MM.1S (cell line): Measurements from ENCODE around the gene GPATCH2.

Source experiments
- EZH2 ChIP-seq: fragments of 300-600 bp; sonication (generic); optimal IDR thresholded peaks from 2 replicates; pipeline ENCODE3; 2017; ENCODE audit warnings: low read depth, mild to moderate bottlenecking, antibody characterized with exemption, low read length, mixed read lengths
- EZH2phosphoT487 ChIP-seq: fragments of 300-600 bp; sonication (generic); IDR thresholded peaks from 2 replicates; pipeline ENCODE4 v1.6.1; 2018; ENCODE audit warnings: antibody characterized with exemption, low read length
- TF ChIP-seq, protein P1 (sequence below): fragments of 300-600 bp; sonication (generic); IDR thresholded peaks from 2 replicates; pipeline ENCODE4 v1.5.1; 2016; ENCODE audit warnings: antibody characterized with exemption, low read length, mixed read lengths

DNA sequence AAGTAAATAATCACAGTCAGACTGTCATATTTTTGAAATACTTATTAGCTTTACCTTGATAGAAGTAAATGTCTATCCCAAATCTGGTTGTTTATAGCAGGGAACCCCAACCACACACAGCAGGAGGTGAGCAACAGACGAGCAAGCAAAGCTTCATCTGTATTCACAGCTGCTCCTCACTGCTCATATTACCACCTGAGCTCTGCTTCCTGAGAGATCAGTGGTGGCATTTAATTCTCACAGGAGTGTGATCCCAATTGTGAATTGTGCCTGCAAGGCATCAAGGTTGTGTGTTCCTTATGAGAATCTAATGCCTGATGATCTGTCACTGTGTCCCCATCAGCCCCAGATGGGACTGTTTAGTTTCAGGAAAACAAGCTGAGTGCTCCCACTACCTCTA, 104.3 kb downstream of the GPATCH2 start:
- TF ChIP-seq EZH2 (no peak), EZH2phosphoT487 (no peak)
- TF ChIP-seq, protein P1, sequence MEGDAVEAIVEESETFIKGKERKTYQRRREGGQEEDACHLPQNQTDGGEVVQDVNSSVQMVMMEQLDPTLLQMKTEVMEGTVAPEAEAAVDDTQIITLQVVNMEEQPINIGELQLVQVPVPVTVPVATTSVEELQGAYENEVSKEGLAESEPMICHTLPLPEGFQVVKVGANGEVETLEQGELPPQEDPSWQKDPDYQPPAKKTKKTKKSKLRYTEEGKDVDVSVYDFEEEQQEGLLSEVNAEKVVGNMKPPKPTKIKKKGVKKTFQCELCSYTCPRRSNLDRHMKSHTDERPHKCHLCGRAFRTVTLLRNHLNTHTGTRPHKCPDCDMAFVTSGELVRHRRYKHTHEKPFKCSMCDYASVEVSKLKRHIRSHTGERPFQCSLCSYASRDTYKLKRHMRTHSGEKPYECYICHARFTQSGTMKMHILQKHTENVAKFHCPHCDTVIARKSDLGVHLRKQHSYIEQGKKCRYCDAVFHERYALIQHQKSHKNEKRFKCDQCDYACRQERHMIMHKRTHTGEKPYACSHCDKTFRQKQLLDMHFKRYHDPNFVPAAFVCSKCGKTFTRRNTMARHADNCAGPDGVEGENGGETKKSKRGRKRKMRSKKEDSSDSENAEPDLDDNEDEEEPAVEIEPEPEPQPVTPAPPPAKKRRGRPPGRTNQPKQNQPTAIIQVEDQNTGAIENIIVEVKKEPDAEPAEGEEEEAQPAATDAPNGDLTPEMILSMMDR, result no peak
